T-helper 1 cell treated with Interleukin-12 subunit alpha and Interleukin-12 subunit beta and Interleukin-4 antibody, amounts not matched to agents 30 ng/mL and 1 ng/mL, for 36 hours (primary cell): ENCODE data around the gene GRHPR. TPM values are rescaled to one million over a fixed set of nuclear protein-coding genes. Genes with fewer than 3 reads are reported as not detected.
"Not testable (repeated sequence)": the region's sequence is repeated elsewhere in the genome, so short reads cannot be mapped to it uniquely, and the experiment has no call there.

Source experiments
- intact Hi-C: fragments of 100-400 bp; cut with micrococcal nuclease; formaldehyde crosslinking; loops from one replicate; pipeline ENCODE4 v1.15.1; 2024
- total RNA-seq: library from RNA; stranded (reverse); gene quantifications from 2 replicates; pipeline ENCODE4 v1.2.3, GENCODE V29; 2022

GRHPR gene
- total RNA-seq, 1 donor from 2014 or later = 53.9 TPM

GRCh38 chr9:37474438-37474837, 51.9 kb downstream of the GRHPR start:
- intact Hi-C loops = no loop called here

DNA sequence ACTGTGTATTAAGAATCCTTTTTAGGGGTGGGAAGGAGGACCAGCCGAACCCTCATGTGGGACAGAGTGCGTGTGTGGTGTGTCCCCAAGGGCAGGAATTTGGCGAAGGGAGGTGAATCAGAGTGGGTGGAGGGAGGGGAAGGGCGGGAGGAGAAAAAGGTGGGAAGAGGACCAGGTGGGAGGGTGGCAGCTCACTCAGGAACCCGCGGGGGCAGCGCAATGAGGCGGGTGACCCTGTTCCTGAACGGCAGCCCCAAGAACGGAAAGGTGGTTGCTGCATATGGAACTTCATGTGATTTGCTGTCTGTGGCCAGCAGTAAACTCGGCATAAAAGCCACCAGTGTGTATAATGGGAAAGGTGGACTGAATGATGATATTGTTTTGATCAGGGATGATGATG, 54.4 kb downstream of the GRHPR start:
- intact Hi-C loops = no loop called here

GRCh38 chr9:37477443-37477842, 54.9 kb downstream of the GRHPR start:
- intact Hi-C loops = not testable (repeated sequence)

DNA sequence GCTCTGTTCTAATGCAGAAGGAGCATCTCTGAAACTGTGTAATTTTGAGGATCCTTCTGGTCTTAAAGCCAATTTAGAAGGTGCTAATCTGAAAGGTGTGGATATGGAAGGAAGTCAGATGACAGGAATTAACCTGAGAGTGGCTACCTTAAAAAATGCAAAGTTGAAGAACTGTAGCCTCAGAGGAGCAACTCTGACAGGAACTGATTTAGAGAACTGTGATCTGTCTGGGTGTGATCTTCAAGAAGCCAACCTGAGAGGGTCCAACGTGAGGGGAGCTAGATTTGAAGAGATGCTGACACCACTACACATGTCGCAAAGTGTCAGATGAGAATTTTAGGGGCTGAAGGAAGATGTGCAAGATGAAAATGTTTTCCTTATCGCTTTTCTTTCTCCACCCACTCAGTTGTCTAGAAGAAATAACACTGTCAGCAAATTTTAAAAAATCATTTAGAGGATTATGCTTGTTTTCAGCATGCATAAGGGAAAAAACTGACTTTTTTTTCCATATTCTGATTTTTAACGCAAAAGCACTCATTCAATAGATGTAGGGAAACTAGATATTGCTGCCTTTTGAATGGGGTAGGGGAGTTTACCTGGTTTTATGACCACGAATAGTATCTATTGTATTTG, 55.6 kb downstream of the GRHPR start:
- intact Hi-C loops = not testable (repeated sequence)

- intact Hi-C loops = no loop called here
Measured at GRCh38 chr9:37480759-37481158, 58.3 kb downstream of the GRHPR start.

DNA sequence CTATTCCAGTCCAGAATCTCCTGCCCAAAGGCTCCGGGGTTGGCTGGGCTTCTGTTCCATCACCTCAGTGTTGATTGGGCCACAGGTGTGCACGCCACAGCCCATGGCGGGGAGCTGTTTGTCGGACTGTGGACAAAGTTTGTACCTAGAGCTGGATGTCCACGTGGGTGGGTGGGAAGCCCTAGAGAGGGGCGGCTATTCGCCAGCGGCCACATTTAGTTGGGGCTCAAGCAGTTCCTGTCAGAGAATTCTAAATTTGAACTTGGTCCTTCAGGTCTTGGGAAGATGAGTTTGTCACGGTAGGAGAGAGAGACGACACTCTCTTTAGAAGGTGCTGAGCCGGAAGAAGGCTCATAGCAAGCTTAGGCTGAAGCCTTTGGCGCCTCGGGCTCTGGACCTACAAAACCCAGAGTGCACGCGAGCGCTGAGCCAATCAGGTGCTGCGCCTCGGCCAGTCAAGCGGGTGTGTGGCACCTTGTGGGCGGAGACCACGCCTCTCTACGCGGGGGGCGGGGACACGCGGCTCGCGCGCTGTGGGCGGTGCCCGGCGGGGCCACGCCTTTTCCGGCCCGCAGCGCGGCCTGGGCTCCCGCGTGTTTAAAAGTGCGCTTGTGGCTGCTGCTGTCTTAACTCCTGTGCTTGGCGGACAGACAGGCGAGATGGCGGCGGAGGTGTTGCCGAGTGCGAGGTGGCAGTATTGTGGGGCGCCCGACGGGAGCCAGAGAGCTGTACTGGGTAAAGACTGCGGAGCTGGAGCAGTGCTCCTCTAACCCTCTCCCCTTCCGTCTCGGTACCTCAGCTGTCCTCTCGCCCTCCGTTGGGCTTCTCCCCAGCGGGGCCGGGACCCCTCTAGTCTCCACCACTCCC, 63.1 kb downstream of the GRHPR start, which contains the start of gene POLR1E:
Gene POLR1E (plus strand): TSS at position 560 of the 867 bp plus-strand sequence. CDS start 100 bp downstream, at position 660.
- intact Hi-C loops = loop anchor here (1.0 to 5.0 kb wide), 11 partner anchors 20 to 997 kb away; partner anchors contain the start of genes ALDH1B1, EXOSC3, GRHPR and SHB

- intact Hi-C loops = loop anchor here (1.0 to 5.0 kb wide), 3 partner anchors 106 to 581 kb away; partner anchors contain the start of genes SHB and TOMM5
Measured at GRCh38 chr9:37486256-37486615, 63.7 kb downstream of the GRHPR start.

Other genes starting within 250 kb of the GRHPR start
- gene ZBTB5, start 42.8 kb downstream of the GRHPR start, total RNA-seq = 10.5 and 11.5 TPM in 2 replicates
- 28.7 and 31.1 TPM in 2 replicates for gene POLR1E, start 63.3 kb downstream of the GRHPR start, total RNA-seq
- gene FBXO10, start 153.7 kb downstream of the GRHPR start, total RNA-seq = 3.1 and 5.0 TPM in 2 replicates
- 79.7 and 83.9 TPM in 2 replicates for gene TOMM5, start 169.9 kb downstream of the GRHPR start, total RNA-seq
- gene FRMPD1, start 228.3 kb downstream of the GRHPR start, total RNA-seq = not detected in 2 replicates